B cell (primary cell): ENCODE results near the gene SAMD4A. TPM values are rescaled to one million over a fixed set of nuclear protein-coding genes. Genes with fewer than 3 reads are reported as not detected.

Source experiments
- ATAC-seq: fragments of 200-7000 bp; cut with Tn5 transposase; one replicate; pipeline ENCODE4 v1.10.0; 2021; ENCODE audit warnings: low read depth, mild to moderate bottlenecking, moderate number of reproducible peaks, moderate library complexity
- CTCF ChIA-PET: fragments of 350-600 bp; sonication (Branson Sonifier 250); formaldehyde crosslinking; loops from one replicate; lab custom pipeline; 2021; ENCODE audit warnings: antibody characterized with exemption, inconsistent platforms; lab: Charles Lee
- POLR2A ChIA-PET: fragments of 350-600 bp; sonication (Branson Sonifier 250); formaldehyde crosslinking; loops from one replicate; lab custom pipeline; 2021; ENCODE audit warnings: antibody characterized with exemption; lab: Charles Lee
- DNase-seq: peaks from one replicate; pipeline ENCODE4 v3.0.0; 2013
- H2AFZ ChIP-seq: 2 replicates; pipeline ENCODE4 v1.6.1; 2012; ENCODE audit warnings: mild to moderate bottlenecking, low read depth, low read length; ENCODE audit not compliant: insufficient read depth, poor library complexity, severe bottlenecking
- H3K27ac ChIP-seq, 2 donors: 1 replicate in 1 of 2; 2 replicates in 1 of 2; pipeline ENCODE4 v1.5.1; 2012 to 2013; ENCODE audit warnings: low read length in 2 of 2, mild to moderate bottlenecking in 2 of 2, moderate library complexity in 1 of 2
- H3K27me3 ChIP-seq, 4 experiments: fragments of 200-600 bp in 1 of 4; sonication (generic) in 1 of 4; replicated peaks in 1 of 4; 1 replicate in 2 of 4; 2 replicates in 2 of 4; pipeline versions ENCODE4 v1.6.1 to v1.7.0; 2013 to 2016; ENCODE audit warnings: low read length in 3 of 4, mild to moderate bottlenecking in 2 of 4, mixed read lengths in 1 of 4, moderate library complexity in 1 of 4; ENCODE audit not compliant: insufficient read depth in 4 of 4, control insufficient read depth in 3 of 4; ENCODE audit errors: control extremely low read depth in 1 of 4
- H3K36me3 ChIP-seq, 2 experiments: replicated peaks in 1 of 2; 1 replicate in 1 of 2; 2 replicates in 1 of 2; pipeline versions ENCODE4 v1.6.1 to v1.7.1; 2013; ENCODE audit warnings: low read length in 1 of 2; ENCODE audit not compliant: insufficient read depth in 2 of 2, control insufficient read depth in 1 of 2; ENCODE audit errors: control extremely low read depth in 1 of 2, extremely low read depth in 1 of 2
- H3K4me1 ChIP-seq, 2 donors: fragments of 200-600 bp in 1 of 2; sonication (generic) in 1 of 2; 1 replicate in 1 of 2; 2 replicates in 1 of 2; pipeline versions ENCODE4 v1.5.1 to v1.6.1; 2013 to 2017; ENCODE audit warnings: low read length in 2 of 2; ENCODE audit not compliant: control insufficient read depth in 2 of 2, insufficient read depth in 2 of 2
- H3K4me2 ChIP-seq: replicated peaks from 2 replicates; pipeline ENCODE3; 2012; ENCODE audit warnings: mild to moderate bottlenecking, low read depth, low read length; ENCODE audit not compliant: poor library complexity, severe bottlenecking
- H3K4me3 ChIP-seq, 5 experiments: fragments of 200-600 bp in 1 of 5; sonication (generic) in 1 of 5; 1 replicate in 3 of 5; 2 replicates in 2 of 5; pipeline versions ENCODE4 v1.5.1 to v1.7.0; 2011 to 2016; ENCODE audit warnings: low read length in 4 of 5, mild to moderate bottlenecking in 4 of 5, low read depth in 2 of 5, control low read depth in 1 of 5, moderate library complexity in 1 of 5; ENCODE audit not compliant: insufficient read depth in 1 of 5; ENCODE audit errors: control extremely low read depth in 1 of 5, extremely low read depth in 1 of 5
- H3K79me2 ChIP-seq: fragments of 200-600 bp; sonication (generic); one replicate; pipeline ENCODE4 v1.6.0; 2016; ENCODE audit warnings: low read length; ENCODE audit not compliant: control insufficient read depth, insufficient read depth
- H3K9ac ChIP-seq: fragments of 200-600 bp; sonication (generic); 2 replicates; pipeline ENCODE4 v1.6.1; 2017; ENCODE audit warnings: mild to moderate bottlenecking, low read length, moderate library complexity
- H3K9me3 ChIP-seq, 3 donors: one replicate each; pipeline versions ENCODE4 v1.6.1 to v1.7.1; 2013; ENCODE audit warnings: low read length in 2 of 3; ENCODE audit not compliant: control insufficient read depth in 2 of 3, insufficient read depth in 1 of 3; ENCODE audit errors: control extremely low read depth in 1 of 3
- H4K20me1 ChIP-seq: 2 replicates; pipeline ENCODE4 v1.6.0; 2012; ENCODE audit warnings: mild to moderate bottlenecking, low read length; ENCODE audit not compliant: insufficient read depth, control insufficient read depth, poor library complexity, severe bottlenecking
- H3K27ac Mint-ChIP-seq: one replicate; pipeline ENCODE4 v1.8.0; 2021; ENCODE audit warnings: mixed read lengths
- H3K27me3 Mint-ChIP-seq: one replicate; pipeline ENCODE4 v1.8.0; 2021; ENCODE audit warnings: mixed read lengths
- H3K4me1 Mint-ChIP-seq: one replicate; pipeline ENCODE4 v1.8.0; 2021; ENCODE audit warnings: mixed read lengths
- H3K4me3 Mint-ChIP-seq: one replicate; pipeline ENCODE4 v1.8.0; 2021; ENCODE audit warnings: mixed read lengths
- H3K9me3 Mint-ChIP-seq: one replicate; pipeline ENCODE4 v1.8.0; 2022; ENCODE audit warnings: mixed read lengths; ENCODE audit not compliant: insufficient read depth
- EZH2 ChIP-seq: IDR thresholded peaks from 2 replicates; pipeline ENCODE4 v1.6.1; 2012; ENCODE audit warnings: borderline replicate concordance, low read depth, mild to moderate bottlenecking, moderate library complexity, low read length; ENCODE audit not compliant: insufficient read depth, poor library complexity, severe bottlenecking
- WGBS: methylation state at CpG from one replicate; pipeline ENCODE4 v1.1.5; 2013; ENCODE audit warnings: missing lambda C conversion rate; ENCODE audit not compliant: insufficient coverage; 5-methylcytosine and 5-hydroxymethylcytosine counted together
- intact Hi-C: fragments of 100-400 bp; cut with micrococcal nuclease; formaldehyde crosslinking; loops from one replicate; pipeline ENCODE4 v1.10.0; 2022
- polyA plus RNA-seq: library from polyadenylated mRNA; depleted of rRNA; stranded (reverse); fragments of >200 nt; gene quantifications from 2 replicates; pipeline ENCODE4 v1.2.3, GENCODE V29; 2012
- total RNA-seq, 2 donors: library from RNA; stranded (reverse); fragments of 120-200 nt in 1 of 2; gene quantifications; 1 replicate in 1 of 2; 2 replicates in 1 of 2; pipeline versions ENCODE4 v1.2.3 to v1.2.4, GENCODE V29; 2013 to 2022
- TF ChIP-seq, protein P1 (sequence below): fragments of 200-600 bp; IDR thresholded peaks from one replicate; pipeline ENCODE4 v1.8.0; 2022; ENCODE audit warnings: antibody characterized with exemption, mild to moderate bottlenecking

SAMD4A gene
- total and polyA plus RNA-seq, 2 donors (not counting 1 experiment from before 2014, with no cell fraction given), result 5.7 to 13.7 TPM

DNA sequence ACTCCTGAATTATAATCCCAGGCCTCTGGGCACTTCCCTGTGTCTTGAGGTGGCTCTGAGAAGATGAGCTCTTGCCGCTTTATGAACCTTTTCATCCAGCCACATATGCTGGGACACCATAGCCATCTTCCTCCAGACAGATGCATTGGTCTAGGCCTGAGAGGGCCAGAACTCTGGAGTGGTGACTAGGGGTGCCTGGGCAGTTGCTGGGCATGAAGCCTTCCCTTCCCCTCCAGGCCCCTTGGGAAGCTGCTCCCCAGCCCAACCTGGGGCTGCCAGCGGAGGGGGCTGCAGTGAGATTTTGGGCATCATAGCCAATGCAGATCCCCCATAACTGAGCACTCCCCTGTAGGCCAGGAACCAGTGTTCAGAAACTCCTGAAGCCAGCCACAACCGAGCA, 200.5 kb downstream of the SAMD4A start:
- Histone ChIP-seq H3K4me3 (no peak overlapping the region), H3K79me2 (no peaks in the 10 kb centered on the region), H3K9ac (no peak overlapping the region), H3K27ac (no peak overlapping the region), H3K4me2 (no peak overlapping the region), H3K4me1 (no peaks in the 10 kb centered on the region), H4K20me1 (no peaks in the 10 kb centered on the region), H3K9me3 (no peaks in the 10 kb centered on the region), H2AFZ (no peak overlapping the region), H3K27me3 (no peaks in the 10 kb centered on the region), H3K36me3 (peaks cover 0 to 9% of the 10 kb centered on the region in 2 experiments)
- no peak overlapping the region for H3K27ac Mint-ChIP-seq
- POLR2A ChIA-PET, result no interaction called here
- intact Hi-C loops, result no loop called here
- no peak for ATAC-seq
- H3K27me3 Mint-ChIP-seq, result no peaks in the 10 kb centered on the region
- no peaks in the 10 kb centered on the region for H3K4me1 Mint-ChIP-seq
- H3K4me3 Mint-ChIP-seq, result no peak overlapping the region
- TF ChIP-seq, protein P1, sequence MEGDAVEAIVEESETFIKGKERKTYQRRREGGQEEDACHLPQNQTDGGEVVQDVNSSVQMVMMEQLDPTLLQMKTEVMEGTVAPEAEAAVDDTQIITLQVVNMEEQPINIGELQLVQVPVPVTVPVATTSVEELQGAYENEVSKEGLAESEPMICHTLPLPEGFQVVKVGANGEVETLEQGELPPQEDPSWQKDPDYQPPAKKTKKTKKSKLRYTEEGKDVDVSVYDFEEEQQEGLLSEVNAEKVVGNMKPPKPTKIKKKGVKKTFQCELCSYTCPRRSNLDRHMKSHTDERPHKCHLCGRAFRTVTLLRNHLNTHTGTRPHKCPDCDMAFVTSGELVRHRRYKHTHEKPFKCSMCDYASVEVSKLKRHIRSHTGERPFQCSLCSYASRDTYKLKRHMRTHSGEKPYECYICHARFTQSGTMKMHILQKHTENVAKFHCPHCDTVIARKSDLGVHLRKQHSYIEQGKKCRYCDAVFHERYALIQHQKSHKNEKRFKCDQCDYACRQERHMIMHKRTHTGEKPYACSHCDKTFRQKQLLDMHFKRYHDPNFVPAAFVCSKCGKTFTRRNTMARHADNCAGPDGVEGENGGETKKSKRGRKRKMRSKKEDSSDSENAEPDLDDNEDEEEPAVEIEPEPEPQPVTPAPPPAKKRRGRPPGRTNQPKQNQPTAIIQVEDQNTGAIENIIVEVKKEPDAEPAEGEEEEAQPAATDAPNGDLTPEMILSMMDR, result no peak
- TF ChIP-seq EZH2, result no peak
- CTCF ChIA-PET, result interaction anchor here (0.5 kb wide), 1 partner anchor 239 kb away, joined by 3 read pairs; no protein-coding TSS in a partner anchor
- WGBS, result no CpG with 5 or more reads among the region's 3 CpGs
- DNase-seq, result no peak
- no peaks in the 10 kb centered on the region for H3K9me3 Mint-ChIP-seq

DNA sequence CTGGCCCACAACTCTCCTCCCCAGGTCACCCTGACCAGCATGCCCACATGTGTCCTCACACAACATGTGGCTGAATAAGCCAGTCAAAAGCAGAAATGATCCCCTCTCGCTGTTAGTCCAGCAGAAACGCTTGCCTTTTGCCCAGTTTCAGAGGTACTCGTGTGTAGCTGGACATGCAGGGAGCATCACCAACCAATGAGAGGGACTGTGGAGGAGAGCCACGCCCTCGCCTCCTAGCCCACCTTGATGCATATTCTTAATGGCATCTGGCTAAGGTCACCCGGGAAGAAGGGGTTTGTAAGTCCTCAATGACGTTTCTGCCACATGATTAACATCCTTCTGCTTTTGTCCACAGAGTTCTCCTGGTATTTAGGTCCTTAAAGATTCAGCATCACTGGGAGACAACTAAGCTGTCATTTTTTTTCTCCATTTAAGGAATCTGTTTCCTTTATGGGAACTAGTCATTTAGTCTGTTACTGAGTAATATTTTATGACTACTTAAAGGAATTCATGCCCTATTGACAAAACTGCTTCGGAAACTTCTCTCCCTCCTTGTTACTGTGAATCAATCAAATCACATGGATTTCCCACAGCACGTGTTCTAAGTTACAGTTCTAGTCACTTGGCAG, 201.7 kb downstream of the SAMD4A start:
- ATAC-seq, result no peak
- Histone ChIP-seq H3K79me2 (no peaks in the 10 kb centered on the region), H2AFZ (no peak overlapping the region), H3K27me3 (no peaks in the 10 kb centered on the region), H3K36me3 (peaks cover 0 to 8% of the 10 kb centered on the region in 2 experiments), H3K27ac (no peak overlapping the region), H4K20me1 (no peaks in the 10 kb centered on the region), H3K4me1 (peaks cover 9 to 11% of the 10 kb centered on the region in 2 donors), H3K9me3 (no peaks in the 10 kb centered on the region), H3K4me3 (no peak overlapping the region), H3K4me2 (no peak overlapping the region), H3K9ac (no peak overlapping the region)
- no peak for DNase-seq
- ChIA-PET POLR2A (no interaction called here), CTCF (no interaction called here)
- TF ChIP-seq EZH2, result no peak
- TF ChIP-seq, protein P1, result no peak
- Mint-ChIP-seq H3K27me3 (no peaks in the 10 kb centered on the region), H3K9me3 (no peaks in the 10 kb centered on the region), H3K27ac (no peak overlapping the region), H3K4me3 (no peak overlapping the region), H3K4me1 (peaks cover 6% of the 10 kb centered on the region)
- intact Hi-C loops, result no loop called here
- 90% methylated on average over 9 of the region's 9 CpGs for WGBS
